HG03135 (cell line): ENCODE data around the gene P4HA1.
A peak's percentile ranks its signal among the peaks of the same experiment; 100 is the strongest.

Source experiments
- ATAC-seq: cut with Tn5 transposase; IDR thresholded peaks from one replicate; pipeline ENCODE4 v1.9.1; 2021; ENCODE audit warnings: mild to moderate bottlenecking, moderate library complexity; ENCODE audit not compliant: unreplicated experiment

The P4HA1 gene

DNA sequence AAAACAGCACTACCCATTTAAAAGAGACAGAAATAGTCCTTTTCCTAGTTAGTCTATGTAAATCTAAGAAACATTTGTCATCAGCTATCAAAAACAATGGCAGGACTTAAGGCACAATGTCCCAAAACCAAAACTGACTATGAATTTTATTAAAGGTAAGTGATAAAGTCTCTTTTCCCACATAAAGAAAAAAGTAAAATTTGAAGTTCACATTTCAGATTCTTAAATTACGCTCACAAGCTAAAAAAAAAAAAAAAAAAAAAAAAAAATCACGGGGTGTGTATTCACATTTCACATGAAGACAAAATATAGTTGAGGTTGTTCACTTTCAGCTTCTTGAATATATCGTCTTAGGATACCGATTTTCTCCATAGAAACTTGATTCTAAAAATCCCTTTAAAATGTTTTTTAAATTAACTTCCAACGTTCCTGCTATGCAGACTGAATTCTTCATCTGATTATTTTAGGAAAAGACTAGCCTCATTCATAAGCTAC is 1.6 kb downstream of the P4HA1 start:
- ATAC-seq = no peak

GRCh38 chr10:73093922-73094850 is 2.5 kb downstream of the P4HA1 start:
- ATAC-seq = no peak

- no peak for ATAC-seq
Observed at GRCh38 chr10:73092830-73093229, 3.8 kb downstream of the P4HA1 start.

GRCh38 chr10:73088304-73088703 is 8.4 kb downstream of the P4HA1 start:
- ATAC-seq = no peak

- no peak for ATAC-seq
Observed at GRCh38 chr10:73086816-73087215, 9.8 kb downstream of the P4HA1 start.

- ATAC-seq = no peak
Observed at GRCh38 chr10:73084209-73084608, 12.5 kb downstream of the P4HA1 start.

GRCh38 chr10:73083221-73083620 is 13.4 kb downstream of the P4HA1 start:
- ATAC-seq = no peak

DNA sequence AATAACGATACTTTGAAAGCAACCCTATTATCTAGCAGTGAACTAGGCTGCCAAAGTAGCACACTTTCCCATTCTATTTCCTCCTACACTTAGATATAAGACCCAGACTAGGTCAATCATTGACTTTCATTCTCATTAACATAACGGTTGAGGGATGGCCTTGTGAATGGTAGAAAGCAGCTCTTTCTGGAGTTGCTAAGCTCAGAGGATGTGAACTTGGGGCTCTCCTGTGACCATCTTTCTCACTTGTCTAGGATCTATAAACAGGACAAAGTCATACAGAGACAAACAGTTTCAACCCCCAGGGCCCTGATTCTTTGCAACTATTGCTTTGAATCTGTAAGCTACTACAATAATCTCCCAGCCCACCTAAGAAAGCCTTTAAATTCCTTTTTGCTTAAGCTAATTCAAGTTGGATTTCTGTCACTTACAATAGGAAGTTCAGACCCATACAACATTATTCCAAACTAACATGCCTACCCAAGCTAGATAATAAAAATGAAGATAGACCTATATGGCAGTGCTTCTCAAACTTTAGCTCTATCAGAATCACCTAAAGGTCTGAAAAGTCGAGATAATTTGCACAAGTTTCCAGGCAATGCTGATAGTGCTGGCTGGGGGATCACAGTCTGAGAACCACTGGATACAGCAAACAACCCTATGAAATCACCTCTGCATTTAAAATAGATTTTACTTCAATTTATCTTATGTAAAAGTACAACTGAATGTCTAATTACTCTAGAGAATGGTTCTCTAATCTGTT is 16.7 kb downstream of the P4HA1 start:
- peak; percentile 86 for ATAC-seq

DNA sequence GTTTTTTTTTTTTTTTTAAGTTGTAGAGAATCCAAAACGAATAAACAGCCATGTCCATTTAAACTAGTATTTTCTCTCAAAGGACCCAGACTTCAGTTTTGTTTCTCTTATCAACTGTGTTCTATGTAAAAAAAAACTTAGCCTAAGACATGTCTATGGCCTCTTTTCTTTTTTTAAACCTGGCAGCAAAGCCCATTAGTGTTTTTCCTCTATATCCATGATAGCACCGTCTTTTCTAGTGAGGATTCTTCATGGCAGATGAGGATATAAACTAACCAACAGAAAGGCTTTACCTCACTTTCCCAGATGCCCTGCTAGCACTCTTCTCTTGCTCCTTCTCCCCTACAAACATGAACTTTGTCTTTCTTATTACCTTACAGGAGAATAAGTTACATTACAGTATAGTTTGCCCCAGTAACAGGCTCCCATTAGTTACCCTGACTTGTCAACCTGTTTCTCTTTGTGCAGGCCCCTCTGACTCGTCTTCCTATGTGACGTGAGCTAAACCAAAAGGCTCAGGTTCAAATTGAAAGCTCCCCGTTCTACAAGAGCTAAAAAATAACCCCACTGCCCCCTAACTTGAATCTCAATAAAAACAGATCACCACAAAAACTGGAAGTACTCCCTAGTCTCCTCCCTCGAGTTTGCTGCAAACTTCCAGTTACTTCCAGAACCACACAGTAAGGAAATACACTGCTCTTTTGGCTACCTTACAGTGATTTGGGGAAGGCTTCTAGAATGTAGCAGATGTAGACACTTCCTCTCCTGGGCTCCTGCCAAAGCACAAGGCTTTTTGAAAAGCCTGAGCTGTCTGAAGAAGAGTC is 20.1 kb downstream of the P4HA1 start:
- ATAC-seq = no peak

DNA sequence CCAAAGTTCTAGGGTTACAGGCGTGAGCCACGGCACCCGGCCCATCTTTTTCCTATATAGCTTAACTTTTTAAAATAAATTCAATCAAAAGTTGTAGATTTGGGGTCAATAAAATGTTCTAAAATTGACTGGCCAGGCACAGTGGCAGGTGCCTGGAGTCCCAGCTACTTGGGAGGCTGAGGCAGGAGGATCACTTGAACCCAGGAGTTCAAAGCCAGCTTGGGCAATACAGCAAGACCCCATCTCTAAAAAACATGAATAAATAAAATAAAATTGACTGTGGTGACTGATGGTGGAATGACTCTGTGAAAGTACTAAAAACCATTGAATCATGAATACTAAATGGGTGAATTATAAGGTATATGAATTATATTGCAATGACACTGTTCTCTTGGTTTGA is 20.8 kb downstream of the P4HA1 start:
- ATAC-seq = no peak

DNA sequence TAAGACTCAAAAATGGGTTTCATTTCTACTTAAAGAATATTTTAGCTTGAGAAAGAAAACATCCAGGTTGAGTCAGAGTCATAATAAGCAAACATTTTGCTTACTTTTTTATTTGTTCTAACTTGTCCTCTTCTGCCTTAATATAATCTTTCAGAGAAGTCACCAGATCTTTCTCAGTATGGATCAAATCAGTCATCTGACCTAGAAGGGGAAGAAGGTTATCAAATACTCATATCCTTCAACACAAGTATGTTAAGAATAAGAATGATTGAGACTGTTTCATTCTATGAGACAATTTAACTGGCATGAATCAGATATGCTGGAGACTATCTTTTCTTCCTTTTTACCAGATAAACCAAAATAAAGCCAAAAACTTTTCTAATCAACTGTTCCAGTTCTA is 23.0 kb downstream of the P4HA1 start:
- no peak for ATAC-seq

- no peak for ATAC-seq
Observed at GRCh38 chr10:73065441-73065840, 31.2 kb downstream of the P4HA1 start.

DNA sequence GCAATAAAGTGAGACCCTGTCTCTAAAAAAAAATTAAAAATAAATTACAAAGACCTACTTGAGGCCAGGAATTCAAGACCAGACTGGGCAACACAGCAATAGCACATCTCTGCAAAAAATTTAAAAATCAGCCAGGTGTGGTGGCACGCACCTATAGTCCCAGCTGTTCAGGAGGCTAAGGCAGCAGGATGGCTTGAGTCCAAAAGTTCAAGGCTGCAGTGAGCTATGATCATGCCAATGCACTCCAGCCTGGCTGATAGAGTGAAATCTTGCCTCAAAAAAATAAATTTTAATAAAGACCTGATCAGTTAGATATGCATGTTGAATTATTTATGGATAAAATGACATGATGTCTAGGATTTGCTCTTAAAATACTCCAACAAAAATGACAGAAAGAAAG is 34.9 kb downstream of the P4HA1 start:
- no peak for ATAC-seq

DNA sequence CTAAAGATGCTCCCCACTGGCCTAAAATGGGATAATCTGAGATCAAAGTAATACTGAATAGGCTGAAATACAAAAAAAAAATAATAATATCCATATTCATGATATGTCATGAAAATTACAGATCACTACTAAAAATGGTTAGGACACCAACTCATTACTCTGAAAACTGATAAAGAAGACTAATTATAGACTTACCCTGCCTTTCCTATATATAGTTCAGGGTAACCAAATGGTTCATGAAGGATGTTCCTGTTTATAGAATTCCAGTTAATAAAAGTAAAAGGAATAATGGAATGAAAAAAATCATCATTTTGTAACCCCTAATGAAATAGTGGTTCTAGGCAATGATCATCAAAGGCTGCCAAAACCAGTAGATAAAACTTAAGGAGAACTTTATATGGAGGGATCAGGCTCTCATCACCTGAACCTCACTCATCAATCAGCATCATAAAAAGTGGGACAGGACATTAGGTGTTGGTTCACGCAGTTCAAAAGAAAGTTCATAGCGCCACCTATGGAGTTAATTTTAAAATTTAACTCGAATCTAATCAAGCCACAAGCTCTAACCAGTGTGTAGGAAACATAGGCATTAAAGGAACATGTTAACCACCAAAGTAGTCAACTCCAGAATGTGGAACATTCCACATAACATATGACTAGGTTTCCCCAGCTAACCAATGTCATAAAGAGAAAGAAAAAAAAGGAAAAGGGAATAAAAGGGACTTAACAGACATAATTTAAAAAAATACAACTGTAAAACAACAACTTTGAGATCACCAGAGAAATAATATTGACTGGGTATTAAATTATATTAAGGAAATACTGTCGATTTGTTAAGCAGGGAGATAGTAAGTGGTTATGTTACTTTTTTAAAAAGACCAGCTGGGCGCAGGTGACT is 35.7 kb downstream of the P4HA1 start:
- no peak for ATAC-seq

GRCh38 chr10:73060173-73060572 is 36.5 kb downstream of the P4HA1 start:
- no peak for ATAC-seq

GRCh38 chr10:73058057-73058591 is 38.5 kb downstream of the P4HA1 start:
- no peak for ATAC-seq

DNA sequence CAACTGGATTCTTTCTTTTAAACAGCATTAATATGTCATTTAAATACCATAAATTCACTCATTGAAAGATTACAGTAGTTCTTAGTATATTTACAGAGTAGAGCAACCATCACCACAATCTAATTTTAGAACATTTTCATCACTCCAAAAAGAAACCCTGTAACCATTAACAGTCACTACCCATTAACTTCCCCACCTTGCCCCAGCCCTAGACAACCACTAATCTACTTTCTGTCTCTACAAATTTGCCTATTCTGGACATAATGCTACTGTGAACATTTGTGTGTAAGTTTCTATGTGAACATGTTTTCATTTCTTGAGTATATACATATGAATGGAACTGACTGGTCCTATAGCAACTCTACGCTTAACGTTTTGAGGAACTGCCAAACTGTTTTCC is 42.4 kb downstream of the P4HA1 start:
- ATAC-seq = peak; percentile 84

DNA sequence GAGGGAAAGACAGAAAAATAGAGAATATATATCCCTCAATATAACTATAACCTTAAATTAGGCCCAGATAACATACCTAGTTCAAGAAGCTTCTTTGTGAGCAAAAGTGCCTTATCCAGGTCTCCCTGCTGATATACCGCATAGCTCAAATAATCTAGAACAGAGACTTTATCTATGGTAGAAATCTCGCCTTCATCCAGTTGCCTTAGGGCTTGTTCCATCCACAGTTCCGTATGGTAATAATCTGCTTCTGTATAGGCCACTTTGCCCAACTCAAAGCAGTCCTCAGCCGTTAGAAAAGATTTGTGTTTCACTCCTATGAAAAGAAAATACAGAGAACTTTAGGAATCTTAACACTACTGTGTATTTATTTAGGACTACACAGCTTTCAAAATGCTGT is 43.4 kb downstream of the P4HA1 start:
- no peak for ATAC-seq

GRCh38 chr10:73044378-73045285 is 52.0 kb downstream of the P4HA1 start:
- no peak for ATAC-seq
